ENCODE data around the gene DLX5.

GRCh38 chr7:97015279-97015678, 9.4 kb downstream of the DLX5 start:
- TF ChIP-seq TAF1 (IDR thresholded peaks at IDR 0.05; ENCODE audit: borderline replicate concordance, insufficient read depth, low read length) (no peak), SIN3A (IDR thresholded peaks at IDR 0.05; ENCODE audit: borderline replicate concordance, insufficient read depth, low read length) (no peak), POLR2AphosphoS5 (IDR thresholded peaks at IDR 0.05; ENCODE audit: low read depth, low read length) (no peak), FOXP2 (optimal IDR thresholded peaks at IDR 0.05; ENCODE audit: borderline replicate concordance, extremely low read depth, extremely low read length, insufficient read depth) (no peak)
- TF ChIP-seq, protein P1, sequence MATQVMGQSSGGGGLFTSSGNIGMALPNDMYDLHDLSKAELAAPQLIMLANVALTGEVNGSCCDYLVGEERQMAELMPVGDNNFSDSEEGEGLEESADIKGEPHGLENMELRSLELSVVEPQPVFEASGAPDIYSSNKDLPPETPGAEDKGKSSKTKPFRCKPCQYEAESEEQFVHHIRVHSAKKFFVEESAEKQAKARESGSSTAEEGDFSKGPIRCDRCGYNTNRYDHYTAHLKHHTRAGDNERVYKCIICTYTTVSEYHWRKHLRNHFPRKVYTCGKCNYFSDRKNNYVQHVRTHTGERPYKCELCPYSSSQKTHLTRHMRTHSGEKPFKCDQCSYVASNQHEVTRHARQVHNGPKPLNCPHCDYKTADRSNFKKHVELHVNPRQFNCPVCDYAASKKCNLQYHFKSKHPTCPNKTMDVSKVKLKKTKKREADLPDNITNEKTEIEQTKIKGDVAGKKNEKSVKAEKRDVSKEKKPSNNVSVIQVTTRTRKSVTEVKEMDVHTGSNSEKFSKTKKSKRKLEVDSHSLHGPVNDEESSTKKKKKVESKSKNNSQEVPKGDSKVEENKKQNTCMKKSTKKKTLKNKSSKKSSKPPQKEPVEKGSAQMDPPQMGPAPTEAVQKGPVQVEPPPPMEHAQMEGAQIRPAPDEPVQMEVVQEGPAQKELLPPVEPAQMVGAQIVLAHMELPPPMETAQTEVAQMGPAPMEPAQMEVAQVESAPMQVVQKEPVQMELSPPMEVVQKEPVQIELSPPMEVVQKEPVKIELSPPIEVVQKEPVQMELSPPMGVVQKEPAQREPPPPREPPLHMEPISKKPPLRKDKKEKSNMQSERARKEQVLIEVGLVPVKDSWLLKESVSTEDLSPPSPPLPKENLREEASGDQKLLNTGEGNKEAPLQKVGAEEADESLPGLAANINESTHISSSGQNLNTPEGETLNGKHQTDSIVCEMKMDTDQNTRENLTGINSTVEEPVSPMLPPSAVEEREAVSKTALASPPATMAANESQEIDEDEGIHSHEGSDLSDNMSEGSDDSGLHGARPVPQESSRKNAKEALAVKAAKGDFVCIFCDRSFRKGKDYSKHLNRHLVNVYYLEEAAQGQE (IDR thresholded peaks at IDR 0.05; ENCODE audit: insufficient read depth in 1 of 2, low read depth in 2 of 2, low read length in 2 of 2): no peak

All from PFSK-1 (cell line).